HuH-7 (cell line): ENCODE measurements around the gene THEM5.
"Not testable (repeated sequence)": the region's sequence is repeated elsewhere in the genome, so short reads cannot be mapped to it uniquely, and the experiment has no call there.

ENCODE experiments used
- DNase-seq: peaks from one replicate; pipeline ENCODE4 v3.0.0; 2011; ENCODE audit warnings: low spot score

The THEM5 gene

GRCh38 chr1:151867765-151868411, 14.4 kb upstream of the THEM5 start:
- DNase-seq: no peak

GRCh38 chr1:151867321-151867720, 13.8 kb upstream of the THEM5 start:
- DNase-seq: no peak

GRCh38 chr1:151864411-151864810, 10.9 kb upstream of the THEM5 start:
- DNase-seq: no peak

GRCh38 chr1:151862604-151863003, 9.1 kb upstream of the THEM5 start:
- DNase-seq: no peak

GRCh38 chr1:151860504-151861187, 7.1 kb upstream of the THEM5 start:
- no peak for DNase-seq

GRCh38 chr1:151859891-151860293, 6.4 kb upstream of the THEM5 start:
- DNase-seq: no peak

- no peak for DNase-seq
Observed at GRCh38 chr1:151858886-151859665, 5.6 kb upstream of the THEM5 start.

- no peak for DNase-seq
Observed at GRCh38 chr1:151858030-151858746, 4.7 kb upstream of the THEM5 start.

- no peak for DNase-seq
Observed at GRCh38 chr1:151855933-151856332, 2.4 kb upstream of the THEM5 start.

- not testable (repeated sequence) for DNase-seq
Observed at GRCh38 chr1:151855516-151855915, 2.0 kb upstream of the THEM5 start.

- DNase-seq: no peak
Observed at GRCh38 chr1:151854658-151855057, 1.1 kb upstream of the THEM5 start.

- DNase-seq: no peak
Observed at GRCh38 chr1:151852733-151853132, 779 bp downstream of the THEM5 start.

- no peak for DNase-seq
Observed at GRCh38 chr1:151851886-151852285, 1.6 kb downstream of the THEM5 start.

GRCh38 chr1:151849871-151850270, 3.6 kb downstream of the THEM5 start:
- no peak for DNase-seq

GRCh38 chr1:151849126-151849525, 4.4 kb downstream of the THEM5 start:
- no peak for DNase-seq

- DNase-seq: no peak
Observed at GRCh38 chr1:151847867-151848596, 5.5 kb downstream of the THEM5 start.

GRCh38 chr1:151846686-151847237, 6.8 kb downstream of the THEM5 start:
- no peak for DNase-seq

GRCh38 chr1:151846062-151846568, 7.4 kb downstream of the THEM5 start:
- no peak for DNase-seq

GRCh38 chr1:151843398-151843797, 10.1 kb downstream of the THEM5 start:
- no peak for DNase-seq

GRCh38 chr1:151841141-151841540, 12.4 kb downstream of the THEM5 start:
- no peak for DNase-seq

GRCh38 chr1:151840421-151840820, 13.1 kb downstream of the THEM5 start:
- no peak for DNase-seq
